Esophagus squamous epithelium (tissue), 4 donors: Measurements from ENCODE around the gene ARHGEF37.

ENCODE experiments used
- POLR2A ChIP-seq, 4 donors: fragments of 450-650 bp; IDR thresholded peaks; one replicate each; pipeline ENCODE4 v1.6.1; 2017; ENCODE audit warnings: antibody characterized with exemption in 4 of 4, mild to moderate bottlenecking in 4 of 4, moderate library complexity in 3 of 4
- TF ChIP-seq, protein P1 (sequence below), 6 experiments: fragments of 450-650 bp in 4 of 6; fragments of 200-600 bp in 2 of 6; sonication (generic) in 2 of 6; IDR thresholded peaks; one replicate each; pipeline ENCODE4 v1.5.1; 2016 to 2019; ENCODE audit warnings: antibody characterized with exemption in 6 of 6, mild to moderate bottlenecking in 4 of 6, moderate library complexity in 4 of 6

DNA sequence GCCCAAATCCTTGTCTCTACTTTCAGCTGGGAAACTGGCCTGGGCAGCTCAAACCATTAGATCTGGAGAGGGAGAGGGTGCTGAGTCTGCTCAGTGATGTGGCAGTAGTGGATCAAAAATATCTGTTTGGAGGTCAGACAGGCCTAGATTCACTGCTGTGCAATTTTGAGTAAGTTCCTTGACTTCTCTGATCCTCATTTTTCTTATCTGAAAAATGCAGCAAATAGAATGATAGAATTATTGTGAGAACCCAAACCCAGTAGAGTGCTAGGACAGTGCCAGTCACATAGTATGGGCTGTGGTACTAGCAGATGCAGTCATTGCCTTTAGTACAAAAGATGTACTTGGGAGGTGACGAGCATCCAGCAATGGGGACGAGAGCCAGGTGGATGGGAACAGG lies 50.2 kb downstream of the ARHGEF37 start:
- TF ChIP-seq, protein P1, sequence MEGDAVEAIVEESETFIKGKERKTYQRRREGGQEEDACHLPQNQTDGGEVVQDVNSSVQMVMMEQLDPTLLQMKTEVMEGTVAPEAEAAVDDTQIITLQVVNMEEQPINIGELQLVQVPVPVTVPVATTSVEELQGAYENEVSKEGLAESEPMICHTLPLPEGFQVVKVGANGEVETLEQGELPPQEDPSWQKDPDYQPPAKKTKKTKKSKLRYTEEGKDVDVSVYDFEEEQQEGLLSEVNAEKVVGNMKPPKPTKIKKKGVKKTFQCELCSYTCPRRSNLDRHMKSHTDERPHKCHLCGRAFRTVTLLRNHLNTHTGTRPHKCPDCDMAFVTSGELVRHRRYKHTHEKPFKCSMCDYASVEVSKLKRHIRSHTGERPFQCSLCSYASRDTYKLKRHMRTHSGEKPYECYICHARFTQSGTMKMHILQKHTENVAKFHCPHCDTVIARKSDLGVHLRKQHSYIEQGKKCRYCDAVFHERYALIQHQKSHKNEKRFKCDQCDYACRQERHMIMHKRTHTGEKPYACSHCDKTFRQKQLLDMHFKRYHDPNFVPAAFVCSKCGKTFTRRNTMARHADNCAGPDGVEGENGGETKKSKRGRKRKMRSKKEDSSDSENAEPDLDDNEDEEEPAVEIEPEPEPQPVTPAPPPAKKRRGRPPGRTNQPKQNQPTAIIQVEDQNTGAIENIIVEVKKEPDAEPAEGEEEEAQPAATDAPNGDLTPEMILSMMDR (IDR thresholded peaks at IDR 0.05) = no peak
- TF ChIP-seq POLR2A (IDR thresholded peaks at IDR 0.05) = no peak
